UCSD-AML1 (cell line): ENCODE measurements around the gene IBA57.
"Not testable (repeated sequence)": the region's sequence is repeated elsewhere in the genome, so short reads cannot be mapped to it uniquely, and the experiment has no call there.

Experiments
- DNase-seq: peaks from one replicate; lab custom pipeline; 2025; ENCODE audit not compliant: unreplicated experiment; lab: John Stamatoyannopoulos, UW

The IBA57 gene

DNA sequence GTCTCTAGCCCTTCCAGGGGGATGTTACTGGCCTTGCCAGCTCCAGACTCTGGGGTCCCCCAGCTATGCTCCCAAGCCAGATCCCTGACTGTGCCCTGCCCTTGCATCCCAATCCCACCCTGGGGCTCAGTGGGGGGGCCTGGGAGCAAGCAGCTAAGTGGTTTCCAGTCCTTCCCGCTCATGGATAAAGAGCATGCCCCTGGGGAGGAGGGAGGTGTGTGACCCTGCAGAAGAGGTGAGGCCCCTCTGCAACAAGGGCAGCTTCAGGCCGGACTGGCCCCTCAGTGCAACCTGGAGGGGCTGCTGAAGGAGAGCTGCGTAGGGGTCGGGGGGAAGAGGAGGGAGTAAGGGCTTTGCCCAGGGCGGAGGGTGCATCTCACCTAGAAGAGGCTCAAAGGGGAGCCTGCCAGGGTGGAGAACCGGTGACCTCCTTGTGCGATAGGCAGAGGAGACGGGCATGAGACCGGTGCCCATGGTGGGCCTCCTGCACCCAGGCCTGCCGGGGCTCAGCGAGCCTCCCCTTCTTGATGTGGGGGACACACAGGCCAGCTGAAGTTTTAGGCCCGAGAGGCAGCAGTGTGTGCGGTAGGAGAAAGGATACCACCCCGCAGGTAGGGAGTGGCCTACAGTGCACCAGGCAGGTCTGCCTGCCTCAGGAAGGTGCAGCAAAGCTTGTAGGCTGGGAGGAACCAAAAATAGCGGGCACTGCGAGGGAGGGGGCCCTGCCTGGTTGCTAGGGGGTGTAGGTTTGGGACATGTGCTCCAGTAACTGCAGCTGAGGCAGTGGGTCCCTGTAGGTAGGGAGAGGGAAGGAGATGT lies 45.3 kb downstream of the IBA57 start:
- no peak for DNase-seq

GRCh38 chr1:228211531-228212414 lies 46.2 kb downstream of the IBA57 start:
- no peak for DNase-seq

DNA sequence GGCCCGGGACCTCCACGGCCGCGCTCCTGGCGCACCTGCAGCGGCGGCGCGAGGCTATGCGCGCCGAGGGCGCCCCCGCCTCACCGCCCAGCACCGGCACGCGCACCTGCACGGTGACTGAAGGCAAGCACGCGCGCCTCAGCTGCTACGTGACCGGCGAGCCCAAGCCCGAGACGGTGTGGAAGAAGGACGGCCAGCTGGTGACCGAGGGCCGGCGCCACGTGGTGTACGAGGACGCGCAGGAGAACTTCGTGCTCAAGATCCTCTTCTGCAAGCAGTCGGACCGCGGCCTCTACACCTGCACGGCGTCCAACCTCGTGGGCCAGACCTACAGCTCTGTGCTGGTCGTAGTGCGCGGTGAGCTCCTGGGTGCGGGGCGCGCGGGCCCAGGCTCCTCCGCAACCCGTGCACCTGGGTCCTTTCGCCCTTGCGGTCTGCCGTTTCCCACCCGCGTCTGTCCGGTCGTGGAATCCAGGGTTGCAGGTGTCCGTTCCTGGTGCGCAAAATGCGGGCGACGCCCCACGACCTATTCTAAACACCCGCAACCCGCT lies 46.9 kb downstream of the IBA57 start:
- DNase-seq, result no peak

DNA sequence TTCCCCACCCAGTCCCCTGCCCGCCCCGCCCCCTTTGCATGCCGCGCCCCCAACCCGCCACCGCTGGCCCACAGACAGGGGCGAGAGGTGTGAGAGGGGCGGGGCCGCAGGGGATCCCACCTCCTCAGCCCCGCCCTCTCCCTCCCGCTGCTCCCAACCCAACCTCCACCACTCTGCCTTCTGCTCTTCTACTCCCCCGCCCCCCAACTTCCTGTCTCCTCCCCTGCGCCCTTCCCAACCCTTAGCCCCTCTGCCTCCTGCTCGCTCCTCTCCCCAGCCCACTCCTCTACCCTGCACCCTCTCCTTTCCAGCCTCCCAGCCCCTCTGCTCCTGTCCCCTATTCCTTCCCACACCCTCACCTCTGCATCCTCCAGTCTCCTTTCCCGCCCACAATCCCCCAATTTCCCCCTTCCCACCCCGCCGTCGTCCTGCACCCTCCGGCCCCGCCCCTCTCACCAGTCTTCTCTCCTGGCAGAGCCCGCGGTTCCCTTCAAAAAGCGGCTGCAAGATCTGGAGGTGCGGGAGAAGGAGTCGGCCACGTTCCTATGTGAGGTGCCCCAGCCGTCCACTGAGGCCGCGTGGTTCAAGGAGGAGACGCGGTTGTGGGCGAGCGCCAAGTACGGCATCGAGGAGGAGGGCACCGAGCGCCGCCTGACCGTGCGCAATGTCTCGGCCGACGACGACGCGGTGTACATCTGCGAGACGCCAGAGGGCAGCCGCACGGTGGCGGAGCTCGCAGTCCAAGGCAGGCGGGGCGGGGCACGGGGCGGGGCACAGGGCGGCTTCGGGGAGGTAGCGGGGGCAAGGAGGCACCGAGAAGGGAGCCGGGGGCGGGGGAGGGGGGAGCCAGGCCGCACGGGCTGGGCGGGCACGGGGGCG lies 47.6 kb downstream of the IBA57 start:
- DNase-seq, result peak; percentile 87

DNA sequence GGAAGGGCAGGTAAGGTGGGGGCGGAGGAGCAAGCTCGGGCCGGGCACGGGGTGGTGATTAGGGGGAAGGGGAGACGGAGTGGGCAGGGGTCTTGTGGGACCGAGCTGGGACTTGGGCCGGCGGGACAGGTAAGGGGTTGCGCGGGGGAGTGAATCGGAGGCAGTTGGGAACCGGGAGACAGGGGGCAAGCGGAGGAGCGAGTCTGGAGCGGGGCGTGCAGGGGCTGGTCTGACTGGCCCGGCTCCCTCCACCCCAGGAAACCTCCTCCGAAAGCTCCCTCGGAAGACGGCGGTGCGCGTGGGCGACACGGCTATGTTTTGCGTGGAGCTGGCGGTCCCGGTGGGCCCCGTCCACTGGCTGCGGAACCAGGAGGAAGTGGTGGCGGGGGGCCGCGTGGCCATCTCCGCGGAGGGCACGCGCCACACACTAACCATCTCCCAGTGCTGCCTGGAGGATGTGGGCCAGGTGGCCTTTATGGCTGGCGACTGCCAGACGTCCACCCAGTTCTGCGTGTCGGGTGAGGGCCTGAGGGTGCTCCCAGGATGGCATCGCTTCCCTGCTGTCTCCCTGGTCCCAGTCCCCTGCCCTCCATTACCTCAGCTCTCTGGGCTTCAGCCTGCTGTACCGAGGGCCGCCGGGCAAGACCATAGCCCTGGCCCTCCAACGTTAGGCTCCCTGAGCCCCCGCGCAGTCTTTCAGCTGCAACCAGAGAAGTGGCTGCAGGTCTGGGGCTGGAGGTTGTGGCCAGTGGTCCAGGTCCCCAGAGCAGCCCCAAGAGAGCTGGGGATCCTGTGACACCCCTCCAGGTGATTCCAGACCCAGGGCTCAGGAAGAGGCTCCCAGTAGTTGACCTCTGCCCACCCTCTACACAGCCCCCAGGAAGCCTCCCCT lies 48.6 kb downstream of the IBA57 start:
- no peak for DNase-seq

DNA sequence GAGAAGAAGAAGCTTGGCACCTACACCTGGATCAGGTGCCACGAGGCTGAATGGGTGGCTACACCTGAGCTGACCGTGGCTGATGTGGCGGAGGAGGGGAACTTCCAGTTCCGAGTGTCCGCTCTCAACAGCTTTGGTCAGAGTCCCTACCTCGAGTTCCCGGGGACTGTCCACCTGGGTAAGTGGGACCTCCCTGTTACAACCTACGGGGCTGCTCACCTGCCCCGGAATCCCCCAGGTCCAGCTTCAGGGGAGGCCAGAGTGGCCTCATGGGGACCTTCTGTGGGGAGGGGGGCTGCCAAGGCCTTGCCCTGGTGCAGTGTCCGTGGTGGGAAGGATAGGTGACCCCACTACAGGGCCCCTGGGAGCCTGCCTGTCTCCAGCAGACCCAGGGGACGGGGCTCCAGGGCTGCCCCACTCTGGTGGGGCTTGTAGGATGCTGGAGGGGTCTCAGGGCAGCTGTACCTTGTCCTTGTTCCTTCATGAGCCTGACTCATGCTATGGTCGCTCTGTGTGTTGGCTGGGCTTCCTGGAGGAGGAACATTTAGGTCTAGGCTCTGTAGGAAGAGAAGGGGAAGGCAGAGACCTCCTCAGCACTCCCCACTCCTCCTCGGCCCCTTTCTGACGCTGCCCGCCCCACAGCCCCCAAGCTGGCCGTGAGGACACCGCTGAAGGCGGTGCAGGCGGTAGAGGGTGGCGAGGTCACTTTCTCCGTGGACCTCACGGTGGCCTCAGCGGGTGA lies 49.5 kb downstream of the IBA57 start:
- no peak for DNase-seq

GRCh38 chr1:228215663-228216116 lies 50.1 kb downstream of the IBA57 start:
- DNase-seq, result no peak

DNA sequence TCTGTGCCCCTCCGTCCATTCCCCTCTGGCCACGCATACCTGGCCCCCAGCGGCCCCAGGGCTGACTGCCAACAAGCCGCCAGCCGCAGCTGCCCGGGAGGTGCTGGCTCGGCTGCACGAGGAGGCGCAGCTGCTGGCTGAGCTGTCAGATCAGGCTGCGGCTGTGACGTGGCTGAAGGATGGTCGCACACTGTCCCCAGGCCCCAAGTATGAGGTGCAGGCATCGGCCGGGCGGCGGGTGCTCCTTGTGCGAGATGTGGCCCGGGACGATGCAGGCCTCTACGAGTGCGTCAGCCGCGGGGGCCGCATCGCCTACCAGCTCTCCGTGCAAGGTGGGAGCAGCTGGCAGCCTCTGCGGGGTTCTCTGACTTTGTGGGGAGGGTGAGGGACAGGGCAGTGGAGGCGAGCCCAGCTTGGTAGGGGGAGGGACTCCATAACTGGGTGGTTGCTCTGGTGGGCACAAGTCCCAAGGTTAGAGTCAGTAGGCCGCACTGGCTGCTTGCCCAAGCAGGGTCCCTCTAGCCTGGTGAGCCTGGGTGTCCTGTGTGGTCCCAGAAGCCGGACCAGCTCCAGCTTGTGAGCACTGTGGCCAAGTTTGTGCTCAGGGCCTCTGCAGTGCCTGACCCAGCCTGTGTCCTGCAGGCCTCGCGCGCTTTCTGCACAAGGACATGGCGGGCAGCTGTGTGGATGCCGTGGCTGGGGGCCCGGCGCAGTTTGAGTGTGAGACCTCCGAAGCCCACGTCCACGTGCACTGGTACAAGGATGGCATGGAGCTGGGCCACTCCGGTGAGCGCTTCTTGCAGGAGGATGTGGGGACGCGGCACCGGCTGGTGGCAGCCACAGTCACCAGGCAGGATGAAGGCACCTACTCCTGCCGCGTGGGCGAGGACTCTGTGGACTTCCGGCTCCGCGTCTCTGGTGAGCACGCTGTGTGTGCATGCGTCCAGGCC lies 51.0 kb downstream of the IBA57 start:
- DNase-seq, result no peak

DNA sequence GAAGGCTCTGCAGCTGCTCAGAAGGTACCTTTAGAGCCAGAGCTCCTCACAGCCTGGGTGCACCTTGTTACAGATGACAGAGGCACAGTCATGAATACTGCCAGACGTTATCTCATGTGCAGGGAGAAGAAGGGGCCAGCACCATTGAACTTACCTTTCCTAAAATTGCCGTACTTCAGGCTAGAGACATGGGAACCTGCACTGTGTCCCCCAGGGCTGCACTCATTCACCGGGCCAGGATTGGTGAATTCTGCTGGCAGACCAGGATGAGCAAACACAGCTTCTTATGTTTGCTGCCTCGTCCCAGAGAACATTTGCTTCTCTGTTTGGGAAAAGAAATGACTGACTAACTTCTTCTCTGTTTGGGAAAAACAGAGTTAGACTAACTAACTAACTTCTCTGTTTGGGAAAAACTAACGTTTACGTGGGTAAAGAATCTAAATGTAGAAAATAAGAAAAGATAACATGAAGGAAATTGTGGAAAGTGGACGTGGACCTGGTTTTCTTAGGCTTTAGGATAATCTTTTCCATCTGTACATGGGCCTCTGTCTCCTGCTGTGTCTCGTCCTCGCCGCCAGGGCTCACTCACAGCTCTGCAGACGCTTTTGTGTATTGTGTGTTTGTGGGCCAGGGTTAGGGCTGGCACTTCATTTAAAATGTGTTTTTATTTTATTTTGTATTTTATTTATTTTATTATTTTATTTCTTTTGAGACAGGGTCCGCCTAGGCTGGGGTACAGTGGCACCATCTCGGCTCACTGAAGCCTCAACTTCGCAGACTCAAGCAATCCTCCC lies 52.1 kb downstream of the IBA57 start:
- DNase-seq, result no peak

DNA sequence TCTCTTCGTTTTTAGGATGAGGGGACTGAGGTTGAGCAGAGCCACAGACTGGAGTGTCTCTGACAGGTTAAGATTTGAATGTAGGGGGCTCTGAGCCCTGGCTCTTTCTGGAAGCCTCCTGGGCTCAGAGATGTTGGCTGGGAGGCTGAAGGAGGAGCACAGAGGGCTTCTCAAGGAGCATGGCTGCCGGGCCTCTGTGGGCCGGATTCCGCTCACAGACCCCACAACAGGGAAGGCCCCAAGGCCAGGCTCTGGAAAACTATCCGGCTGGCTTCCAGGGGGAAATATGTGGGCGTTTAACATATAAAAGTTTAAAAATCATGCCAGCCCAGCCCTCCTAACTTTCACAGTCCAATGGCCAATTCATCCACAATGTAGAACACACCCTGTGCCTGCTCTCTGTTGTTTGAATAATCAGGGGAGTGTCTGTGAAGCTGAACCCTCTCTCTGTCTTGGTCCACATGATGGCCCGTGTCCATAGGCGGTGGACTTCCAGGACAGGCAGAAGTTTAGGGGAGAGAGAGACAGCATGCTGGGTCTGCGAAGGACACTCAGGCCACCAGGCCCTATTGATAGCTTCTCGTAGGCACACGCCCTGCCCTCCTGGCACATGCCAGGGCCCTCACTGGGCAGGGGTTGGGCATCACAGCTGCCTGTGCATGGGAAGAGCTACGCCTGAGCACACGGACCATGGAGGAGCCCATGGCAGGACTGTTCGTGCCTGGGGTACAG lies 53.1 kb downstream of the IBA57 start:
- no peak for DNase-seq

DNA sequence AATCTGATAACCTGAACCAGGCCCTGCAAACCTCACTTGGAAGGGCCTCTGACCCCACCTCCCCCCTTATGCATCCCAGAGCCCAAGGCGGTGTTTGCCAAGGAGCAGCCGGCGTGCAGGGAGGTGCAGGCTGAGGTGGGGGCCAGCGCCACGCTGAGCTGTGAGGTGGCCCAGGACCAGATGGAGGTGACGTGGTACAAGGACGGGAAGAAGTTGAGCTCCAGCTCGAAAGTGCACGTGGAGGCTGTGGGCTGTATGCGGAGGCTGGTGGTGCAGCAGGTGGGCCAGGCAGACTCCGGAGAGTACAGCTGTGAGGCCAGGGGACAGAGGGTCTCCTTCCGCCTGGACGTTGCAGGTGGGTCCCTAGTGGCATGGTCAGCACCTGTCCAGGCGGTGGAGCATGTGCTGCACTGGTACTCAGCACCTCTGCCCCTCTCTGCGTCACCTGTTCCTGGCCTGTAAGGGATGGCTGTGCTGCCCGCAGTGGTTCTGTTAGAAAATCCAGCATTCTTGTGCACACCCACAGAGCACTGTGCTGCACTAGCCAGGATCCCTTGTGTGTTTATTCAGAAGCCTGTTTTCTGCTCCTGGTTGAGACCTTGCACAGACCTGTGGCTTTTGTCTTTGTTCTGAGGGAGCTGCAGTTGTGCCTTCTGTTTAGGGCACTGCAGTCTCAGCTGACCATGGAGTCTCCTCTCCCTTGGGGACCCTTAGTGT lies 53.8 kb downstream of the IBA57 start:
- no peak for DNase-seq

DNA sequence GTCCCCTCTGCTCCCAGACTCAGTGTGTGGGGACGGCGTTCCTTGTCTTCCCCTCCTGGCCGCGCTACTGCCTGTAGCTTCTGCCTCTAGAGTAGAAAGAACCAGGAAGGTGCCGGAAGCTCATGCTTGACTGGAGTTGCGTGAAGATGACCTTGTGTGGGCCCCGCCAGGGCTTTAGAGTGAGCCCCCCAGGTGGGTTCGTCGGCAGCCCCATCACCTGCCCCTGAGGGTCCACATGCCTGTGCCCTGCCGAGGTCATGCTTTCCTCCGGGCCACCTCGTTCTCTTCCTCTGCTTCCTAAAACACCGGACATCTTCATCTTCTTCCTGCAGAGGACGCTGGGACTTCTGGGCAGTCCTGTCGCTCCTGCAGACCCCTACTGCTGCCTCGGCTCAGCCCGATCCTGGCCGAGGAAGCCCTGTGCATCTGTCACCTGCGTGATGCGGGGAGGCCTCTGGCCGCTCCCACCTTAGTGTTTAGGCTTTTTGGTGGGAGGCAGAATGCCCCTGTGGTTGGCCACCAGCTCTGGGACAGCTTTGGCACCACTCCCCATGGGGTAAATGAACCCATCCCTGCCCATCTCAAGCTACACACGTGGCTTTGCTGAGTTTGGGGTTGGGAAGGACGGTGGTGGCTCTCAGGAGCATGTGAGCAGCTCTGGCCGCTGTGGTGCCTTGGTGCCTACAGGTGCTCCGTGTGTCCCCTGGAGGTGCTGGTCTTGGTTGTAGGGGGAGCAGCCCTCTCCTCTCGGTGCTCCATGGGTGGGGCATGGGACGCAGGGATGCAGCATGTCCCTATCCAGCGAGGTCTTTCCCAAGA lies 54.6 kb downstream of the IBA57 start:
- DNase-seq, result no peak

- DNase-seq, result not testable (repeated sequence)
Observed at GRCh38 chr1:228221097-228221496, 55.5 kb downstream of the IBA57 start.

GRCh38 chr1:228222548-228222947 lies 56.9 kb downstream of the IBA57 start:
- no peak for DNase-seq
